K562 (cell line): ENCODE data around the gene SV2A. TPM values are rescaled to one million over a fixed set of nuclear protein-coding genes. Genes with fewer than 3 reads are reported as not detected.
A peak's percentile ranks its signal among the peaks of the same experiment; 100 is the strongest.

ENCODE experiments used
- ATF1 ChIP-seq, 2 experiments: fragments of 450-650 bp in 1 of 2; IDR thresholded peaks; 2 replicates each; pipeline ENCODE4 v1.6.1; 2016; ENCODE audit warnings: missing compliant biosample characterization in 1 of 2, missing genetic modification characterization in 1 of 2
- BRF2 ChIP-seq: IDR thresholded peaks from 3 replicates; pipeline ENCODE4 v1.6.1; 2011; ENCODE audit warnings: borderline replicate concordance, mild to moderate bottlenecking; ENCODE audit not compliant: insufficient read length, insufficient read depth
- CC2D1A ChIP-seq: fragments of 450-650 bp; IDR thresholded peaks from 2 replicates; pipeline ENCODE4 v1.6.1; 2017; ENCODE audit warnings: mild to moderate bottlenecking
- CHCHD3 ChIP-seq: fragments of 250-450 bp; sonication (Bioruptor Pico); IDR thresholded peaks from 2 replicates; pipeline ENCODE4 v2.1.2; 2022; ENCODE audit warnings: mild to moderate bottlenecking
- ESRRA ChIP-seq: fragments of 450-650 bp; IDR thresholded peaks from 2 replicates; pipeline ENCODE4 v1.6.1; 2014; ENCODE audit warnings: low read depth, mild to moderate bottlenecking, moderate library complexity, borderline replicate concordance
- ETV6 ChIP-seq, 3 experiments: fragments of 150-350 bp in 1 of 3; sonication (generic) in 1 of 3; formaldehyde crosslinking in 1 of 3; IDR thresholded peaks; 2 replicates each; pipeline versions ENCODE4 v1.6.1 to v1.8.0; 2014 to 2022; ENCODE audit warnings: borderline replicate concordance in 2 of 3, low read depth in 2 of 3, antibody characterized with exemption in 1 of 3, low read length in 1 of 3, mild to moderate bottlenecking in 1 of 3, missing genetic modification reagents in 1 of 3
- GABPA ChIP-seq: fragments of 200-800 bp; sonication (Bioruptor generic); conservative IDR thresholded peaks from 2 replicates; pipeline ENCODE4 v1.6.1; 2016; ENCODE audit warnings: low read depth, missing genetic modification characterization, missing compliant biosample characterization
- GTF3C2 ChIP-seq: IDR thresholded peaks from 3 replicates; pipeline ENCODE4 v1.6.1; 2011; ENCODE audit warnings: borderline replicate concordance, mild to moderate bottlenecking, moderate library complexity; ENCODE audit not compliant: insufficient read length; ENCODE audit errors: extremely low read depth
- HDAC2 ChIP-seq: fragments of 450-650 bp; IDR thresholded peaks from 2 replicates; pipeline ENCODE4 v1.6.1; 2016; ENCODE audit warnings: mild to moderate bottlenecking
- HNRNPL ChIP-seq: fragments of 200-400 bp; formaldehyde crosslinking; IDR thresholded peaks from 2 replicates; pipeline ENCODE4 v1.6.1; 2017; ENCODE audit warnings: low read depth, mild to moderate bottlenecking, low read length
- L3MBTL2 ChIP-seq: fragments of 450-650 bp; IDR thresholded peaks from 2 replicates; pipeline ENCODE4 v1.6.1; 2016; ENCODE audit warnings: mild to moderate bottlenecking, moderate library complexity
- LCOR ChIP-seq: sonication (generic); formaldehyde crosslinking; IDR thresholded peaks from 2 replicates; pipeline ENCODE4 v1.8.0; 2022; ENCODE audit warnings: mild to moderate bottlenecking, missing genetic modification reagents
- NELFE ChIP-seq: IDR thresholded peaks from 2 replicates; pipeline ENCODE4 v1.6.1; 2011; ENCODE audit warnings: mild to moderate bottlenecking; ENCODE audit not compliant: insufficient read depth, insufficient read length
- PURB ChIP-seq: sonication (generic); formaldehyde crosslinking; IDR thresholded peaks from 2 replicates; pipeline ENCODE4 v1.9.0; 2021; ENCODE audit warnings: low read depth, mild to moderate bottlenecking, missing genetic modification reagents
- PYGO2 ChIP-seq: fragments of 450-650 bp; IDR thresholded peaks from 2 replicates; pipeline ENCODE4 v1.6.1; 2016; ENCODE audit warnings: mild to moderate bottlenecking, missing genetic modification characterization, moderate library complexity, missing compliant biosample characterization
- RBM25 ChIP-seq: fragments of 200-400 bp; formaldehyde crosslinking; IDR thresholded peaks from 2 replicates; pipeline ENCODE4 v1.6.1; 2018; ENCODE audit warnings: low read length, low read depth, moderate library complexity; ENCODE audit not compliant: severe bottlenecking
- SMARCE1 ChIP-seq: fragments of 450-650 bp; IDR thresholded peaks from 2 replicates; pipeline ENCODE4 v1.7.1; 2016; ENCODE audit warnings: mild to moderate bottlenecking
- SREBF1 ChIP-seq: fragments of 150-350 bp; IDR thresholded peaks from 2 replicates; pipeline ENCODE4 v1.6.1; 2014; ENCODE audit warnings: antibody characterized with exemption, low read depth, low read length, borderline replicate concordance
- TCF7 ChIP-seq: sonication (generic); IDR thresholded peaks from 2 replicates; pipeline ENCODE4 v1.6.1; 2016; ENCODE audit warnings: antibody characterized with exemption, borderline replicate concordance
- TEAD1 ChIP-seq, 2 experiments: fragments of 450-650 bp in 1 of 2; sonication (generic) in 1 of 2; formaldehyde crosslinking; IDR thresholded peaks; 2 replicates each; pipeline versions ENCODE4 v1.4.0 to v1.8.0; 2020 to 2022; ENCODE audit warnings: mild to moderate bottlenecking in 2 of 2, missing genetic modification reagents in 1 of 2
- TRIM28 ChIP-seq: fragments of 450-650 bp; IDR thresholded peaks from 2 replicates; pipeline ENCODE4 v1.6.1; 2017
- U2AF2 ChIP-seq: fragments of 200-400 bp; formaldehyde crosslinking; optimal IDR thresholded peaks from 2 replicates; pipeline ENCODE3; 2017; ENCODE audit warnings: low read depth, mild to moderate bottlenecking, low read length
- ZC3H11A ChIP-seq: IDR thresholded peaks from 2 replicates; pipeline ENCODE4 v1.6.1; 2012; ENCODE audit warnings: low read depth, low read length, improper control_type of control experiment
- ZNF431 ChIP-seq: sonication (generic); formaldehyde crosslinking; IDR thresholded peaks from 2 replicates; pipeline ENCODE4 v1.8.0; 2022; ENCODE audit warnings: mild to moderate bottlenecking, missing genetic modification reagents
- ZNF707 ChIP-seq: fragments of 250-450 bp; sonication (Bioruptor Pico); conservative IDR thresholded peaks from 2 replicates; pipeline ENCODE4 v1.8.0; 2022; ENCODE audit warnings: inconsistent platforms, mild to moderate bottlenecking, moderate library complexity
- polyA plus RNA-seq, 8 experiments: library from polyadenylated mRNA; depleted of rRNA in 4 of 8; stranded (reverse) in 5 of 8; unstranded in 3 of 8; fragments of >200 nt; fragmentation: Nextera tagmentation in 2 of 8; fragmentation: Illumina TruSeq in 1 of 8; extraction: Ambion mirVana in 2 of 8; extraction: Trizol in 1 of 8; gene quantifications; 2 replicates each; pipeline versions ENCODE4 v1.2.1 to v1.2.3, GENCODE V29; 2011 to 2014; ENCODE audit warnings: inconsistent platforms in 1 of 8, missing spikeins in 1 of 8
- total RNA-seq, 7 experiments: library from RNA; depleted of rRNA in 6 of 7; stranded (reverse); fragments of >200 nt in 6 of 7; fragmentation: Illumina TruSeq in 2 of 7; extraction: Trizol in 2 of 7; gene quantifications; 2 replicates each; pipeline versions ENCODE4 v1.2.1 to v1.2.3, GENCODE V29; 2011 to 2021; ENCODE audit warnings: low replicate concordance in 1 of 7

Gene SV2A
- total and polyA plus RNA-seq, 9 of the 15 experiments (the other 6 are each of a cell fraction or from before 2014, with no cell fraction given): 0.07 to 0.22 (median 0.11) TPM; not detected in 1

- TF ChIP-seq GTF3C2: no peak
- peak; percentile 78; the same call in 1 of the 2 replicates for TF ChIP-seq CC2D1A
- no peak for TF ChIP-seq SMARCE1
- peak; percentile 40; the same call in 1 of the 2 replicates for TF ChIP-seq L3MBTL2
- 0 out of 2 replicates have a peak, but pooled peaks have one; percentile 35 for TF ChIP-seq HDAC2
- TF ChIP-seq SREBF1: no peak
- peak; percentile 54; the same call in 1 of the 2 replicates for TF ChIP-seq ESRRA
- TF ChIP-seq ETV6 (IDR thresholded peaks at IDR 0.05; ENCODE audit: borderline replicate concordance in 1 of 2, low read depth in 2 of 2, low read length in 1 of 2): no peak
- no peak for TF ChIP-seq ETV6 (CRISPR knock-in tag; IDR thresholded peaks at IDR 0.05; ENCODE audit: borderline replicate concordance)
- TF ChIP-seq PURB (CRISPR knock-in tag): no peak
- peak; percentile 5 to 82; a peak in 2 of 4 replicates for TF ChIP-seq TEAD1 (CRISPR knock-in tag; IDR thresholded peaks at IDR 0.05)
- peak; percentile 84; the same call in 1 of the 2 replicates for TF ChIP-seq HNRNPL
- no peak; the same call in 1 of the 2 replicates for TF ChIP-seq CHCHD3 (CRISPR knock-in tag)
- no peak for TF ChIP-seq ATF1 (CRISPR knock-in tag; IDR thresholded peaks at IDR 0.05)
- peak; percentile 73 for TF ChIP-seq ATF1 (tag; IDR thresholded peaks at IDR 0.05)
- peak; percentile 53; the same call in 1 of the 2 replicates for TF ChIP-seq ZC3H11A
- no peak for TF ChIP-seq U2AF2
- TF ChIP-seq LCOR (CRISPR knock-in tag): no peak
- no peak for TF ChIP-seq RBM25
- no peak for TF ChIP-seq ZNF431
- TF ChIP-seq ZNF707 (CRISPR knock-in tag): no peak
- peak; percentile 30; the same call in 1 of the 2 replicates for TF ChIP-seq TRIM28
- TF ChIP-seq PYGO2 (tag): peak; percentile 14; the same call in 1 of the 2 replicates
- TF ChIP-seq BRF2: no peak
- no peak for TF ChIP-seq NELFE
- TF ChIP-seq TCF7: no peak
- TF ChIP-seq GABPA: peak; percentile 67
Measured at GRCh38 chr1:149888247-149888998, 29.2 kb downstream of the SV2A start (continued).
